Activated B cell treated with CpG ODN at 0.5 μM for 24 hours (primary cell): Measurements from ENCODE around the gene PMF1. TPM values are rescaled to one million over a fixed set of nuclear protein-coding genes. Genes with fewer than 3 reads are reported as not detected.

Experiments
- ATAC-seq: fragments of 200-7000 bp; cut with Tn5 transposase; one replicate; pipeline ENCODE4 v1.10.0; 2021; ENCODE audit warnings: low read depth, mild to moderate bottlenecking, moderate library complexity
- CTCF ChIA-PET: fragments of 350-600 bp; sonication (Branson Sonifier 250); formaldehyde crosslinking; loops from one replicate; lab custom pipeline; 2021; ENCODE audit warnings: antibody characterized with exemption; lab: Charles Lee
- POLR2A ChIA-PET: fragments of 350-600 bp; sonication (Branson Sonifier 250); formaldehyde crosslinking; loops from one replicate; lab custom pipeline; 2021; ENCODE audit warnings: antibody characterized with exemption; lab: Charles Lee
- DNase-seq: peaks from one replicate; pipeline ENCODE4 v3.0.0; 2022
- H3K27ac Mint-ChIP-seq: one replicate; pipeline ENCODE4 v1.8.0; 2020; ENCODE audit warnings: mixed read lengths
- H3K27me3 Mint-ChIP-seq: one replicate; pipeline ENCODE4 v1.8.0; 2021; ENCODE audit warnings: mixed read lengths
- H3K36me3 Mint-ChIP-seq: one replicate; pipeline ENCODE4 v1.8.0; 2021; ENCODE audit warnings: low read depth, mixed read lengths
- H3K4me1 Mint-ChIP-seq: one replicate; pipeline ENCODE4 v1.8.0; 2021; ENCODE audit warnings: mixed read lengths
- H3K4me3 Mint-ChIP-seq: one replicate; pipeline ENCODE4 v1.8.0; 2020; ENCODE audit warnings: mild to moderate bottlenecking, mixed read lengths
- H3K9me3 Mint-ChIP-seq: one replicate; pipeline ENCODE4 v1.8.0; 2020; ENCODE audit warnings: mixed read lengths
- CTCF ChIP-seq: fragments of 200-600 bp; IDR thresholded peaks from one replicate; pipeline ENCODE4 v1.8.0; 2022; ENCODE audit warnings: antibody characterized with exemption, mild to moderate bottlenecking
- intact Hi-C: fragments of 100-400 bp; cut with micrococcal nuclease; formaldehyde crosslinking; loops from one replicate; pipeline ENCODE4 v1.15.1; 2024
- total RNA-seq: library from RNA; stranded (reverse); gene quantifications from 2 replicates; pipeline ENCODE4 v1.2.3, GENCODE V29; 2022

Gene PMF1
- total RNA-seq, 1 donor from 2014 or later: 75.8 TPM

DNA sequence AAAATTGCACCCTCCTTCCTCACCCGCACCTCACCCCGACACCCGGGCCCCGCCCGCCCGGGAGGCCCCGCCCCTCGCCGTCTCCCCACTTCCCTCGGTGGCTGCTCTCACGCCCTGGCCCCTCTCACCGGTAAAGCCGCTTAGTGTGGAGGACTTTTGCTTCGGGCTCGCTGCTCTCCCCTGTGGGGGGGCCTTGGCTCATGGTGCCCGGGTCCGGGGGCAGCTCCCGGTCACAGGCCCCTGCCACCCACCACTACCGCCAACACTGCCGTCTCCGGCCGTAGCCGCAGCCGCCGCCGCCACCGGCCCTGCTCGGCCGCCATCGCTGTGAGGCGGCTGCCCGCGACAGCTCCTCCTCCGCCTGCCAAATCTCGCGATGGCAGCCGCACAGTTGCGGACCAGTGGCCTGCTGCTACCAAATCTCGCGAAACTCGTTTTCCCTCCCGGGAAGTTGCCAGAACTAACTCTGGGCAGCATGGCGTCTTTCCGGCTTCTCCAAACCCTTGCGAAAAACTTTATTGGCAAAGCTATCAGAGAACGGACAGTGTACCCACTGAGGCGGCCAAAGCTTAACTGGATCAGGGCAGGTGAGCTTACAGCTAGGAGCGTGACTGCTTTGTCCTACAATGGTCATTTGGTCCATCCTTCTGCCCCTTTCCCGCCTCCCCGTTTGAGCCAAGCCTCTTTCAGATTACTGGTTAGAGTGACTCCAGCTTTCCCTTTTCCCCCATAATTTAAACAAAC, 69.8 kb downstream of the PMF1 start, which contains the start of gene SMG5:
SMG5 (minus strand) TSS at position 347 of the 744 bp plus-strand sequence; CDS start at position 202, 145 bp downstream.
- H3K27ac Mint-ChIP-seq: peak within 1 kb of the TSS; percentile 88
- H3K36me3 Mint-ChIP-seq: peaks cover 32% of the 10 kb centered on the region
- no peaks in the 10 kb centered on the region for H3K9me3 Mint-ChIP-seq
- ChIA-PET CTCF (interaction anchor here (1.1 to 2.0 kb wide), 3 partner anchors 37 to 57 kb away, joined by 4 to 6 read pairs (median 5); no protein-coding TSS in a partner anchor), POLR2A (interaction anchor here (0.6 to 2.9 kb wide), 27 partner anchors 9 to 485 kb away, joined by 3 to 16 read pairs (median 5); partner anchors contain the start of genes CCT3, GLMP, ISG20L2 and LMNA)
- intact Hi-C loops: loop anchor here (1.0 to 5.0 kb wide), 8 partner anchors 9 to 426 kb away; partner anchors contain the start of genes CCT3, GLMP, GON4L and LAMTOR2
- H3K4me3 Mint-ChIP-seq: peak within 1 kb of the TSS; percentile 93
- TF ChIP-seq CTCF: no peak
- no peaks in the 10 kb centered on the region for H3K27me3 Mint-ChIP-seq
- ATAC-seq (peak; percentile 91), DNase-seq (peak; percentile 89)
- peaks cover 40% of the 10 kb centered on the region for H3K4me1 Mint-ChIP-seq

GRCh38 chr1:156283521-156283920, 70.7 kb downstream of the PMF1 start:
- POLR2A ChIA-PET: interaction anchor here (0.7 to 2.9 kb wide), 15 partner anchors 8 to 484 kb away, joined by 3 to 16 read pairs (median 6); partner anchors contain the start of genes CCT3, GLMP, ISG20L2 and METTL25B
- H3K4me3 Mint-ChIP-seq: peak overlapping the region; percentile 93
- no peaks in the 10 kb centered on the region for H3K27me3 Mint-ChIP-seq
- intact Hi-C loops: loop anchor here (2.0 to 5.0 kb wide), 3 partner anchors 34 to 427 kb away; partner anchors contain the start of genes GON4L and PMF1
- no peak overlapping the region for H3K27ac Mint-ChIP-seq
- ATAC-seq (no peak), DNase-seq (no peak)
- H3K4me1 Mint-ChIP-seq: peaks cover 40% of the 10 kb centered on the region
- TF ChIP-seq CTCF: no peak
- peaks cover 23% of the 10 kb centered on the region for H3K36me3 Mint-ChIP-seq
- CTCF ChIA-PET: interaction anchor here (1.1 to 2.0 kb wide), 3 partner anchors 36 to 58 kb away, joined by 4 to 6 read pairs (median 5); no protein-coding TSS in a partner anchor
- no peaks in the 10 kb centered on the region for H3K9me3 Mint-ChIP-seq

GRCh38 chr1:156284112-156284511, 71.3 kb downstream of the PMF1 start, which contains the start of gene TMEM79:
Gene TMEM79, plus strand, starts transcription at chr1:156284325. Its CDS starts 902 bp downstream, at chr1:156285227.
- ChIA-PET CTCF (interaction anchor here (1.6 to 2.0 kb wide), 2 partner anchors 10 to 59 kb away, joined by 3 to 5 read pairs; no protein-coding TSS in a partner anchor), POLR2A (interaction anchor here (1.8 to 2.9 kb wide), 3 partner anchors 11 to 71 kb away, joined by 7 to 16 read pairs (median 8); partner anchors contain the start of genes GLMP and PMF1)
- Mint-ChIP-seq H3K4me3 (peak within 1 kb of the TSS; percentile 93), H3K27me3 (no peaks in the 10 kb centered on the region), H3K4me1 (peaks cover 40% of the 10 kb centered on the region), H3K9me3 (no peaks in the 10 kb centered on the region), H3K36me3 (peaks cover 23% of the 10 kb centered on the region), H3K27ac (peak within 1 kb of the TSS; percentile 88)
- no peak for TF ChIP-seq CTCF
- intact Hi-C loops: loop anchor here (5.0 kb wide), 2 partner anchors 33 to 72 kb away; partner anchors contain the start of gene PMF1
- no peak for ATAC-seq
- DNase-seq: no peak

DNA sequence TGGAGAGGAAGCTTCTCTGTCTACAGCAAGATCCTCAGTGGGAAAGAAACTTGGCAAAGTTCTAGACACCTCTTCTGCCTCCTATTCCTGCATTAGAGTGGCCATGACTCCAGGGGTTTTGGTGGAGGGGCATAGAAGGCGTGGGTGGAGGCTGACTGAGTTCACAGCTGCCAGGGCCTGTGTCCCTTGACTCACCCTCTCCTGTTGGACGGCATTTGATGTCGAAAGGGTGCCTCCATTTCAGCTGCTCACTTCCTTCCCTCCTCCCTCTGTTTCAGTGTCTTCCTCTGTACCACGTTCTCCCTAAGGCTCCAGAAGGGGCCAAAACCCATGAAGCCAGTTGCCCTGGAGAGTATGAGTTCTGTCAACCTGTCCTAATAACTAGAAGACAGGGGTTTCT, 72.0 kb downstream of the PMF1 start:
- DNase-seq (no peak), ATAC-seq (no peak)
- Mint-ChIP-seq H3K27ac (no peak overlapping the region), H3K36me3 (peaks cover 26% of the 10 kb centered on the region), H3K4me3 (no peak overlapping the region), H3K4me1 (peaks cover 40% of the 10 kb centered on the region), H3K9me3 (no peaks in the 10 kb centered on the region), H3K27me3 (no peaks in the 10 kb centered on the region)
- POLR2A ChIA-PET: interaction anchor here (1.8 kb wide), 1 partner anchor 12 kb away, joined by 7 read pairs; no protein-coding TSS in a partner anchor
- TF ChIP-seq CTCF: no peak
- CTCF ChIA-PET: interaction anchor here (1.6 kb wide), 1 partner anchor 10 kb away, joined by 3 read pairs; no protein-coding TSS in a partner anchor
- intact Hi-C loops: loop anchor here (5.0 kb wide), 2 partner anchors 33 to 72 kb away; partner anchors contain the start of gene PMF1
